ENCODE results near the gene CD200.

DNA sequence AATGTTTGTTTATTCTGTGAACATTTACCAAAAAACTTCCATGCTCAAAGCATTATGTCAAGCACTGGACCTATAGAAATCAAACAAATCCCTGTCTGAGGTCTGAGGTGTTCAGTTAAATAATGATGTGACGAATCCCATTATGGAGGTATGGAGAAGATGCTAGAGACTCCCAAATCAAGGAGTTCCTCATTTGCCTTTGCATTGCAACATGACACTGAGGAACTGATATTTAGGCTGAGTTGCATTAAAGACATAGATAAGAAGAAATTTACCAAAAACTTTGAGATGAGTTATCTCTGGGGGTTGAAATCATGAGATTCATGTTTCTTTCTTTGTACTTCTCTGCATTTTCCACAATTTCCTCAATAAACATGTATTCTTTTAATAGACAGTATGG lies 16.0 kb downstream of the CD200 start:
- TF ChIP-seq MAX (IDR thresholded peaks at IDR 0.05; ENCODE audit: low read depth, low read length): no peak
- TF ChIP-seq, protein P1, sequence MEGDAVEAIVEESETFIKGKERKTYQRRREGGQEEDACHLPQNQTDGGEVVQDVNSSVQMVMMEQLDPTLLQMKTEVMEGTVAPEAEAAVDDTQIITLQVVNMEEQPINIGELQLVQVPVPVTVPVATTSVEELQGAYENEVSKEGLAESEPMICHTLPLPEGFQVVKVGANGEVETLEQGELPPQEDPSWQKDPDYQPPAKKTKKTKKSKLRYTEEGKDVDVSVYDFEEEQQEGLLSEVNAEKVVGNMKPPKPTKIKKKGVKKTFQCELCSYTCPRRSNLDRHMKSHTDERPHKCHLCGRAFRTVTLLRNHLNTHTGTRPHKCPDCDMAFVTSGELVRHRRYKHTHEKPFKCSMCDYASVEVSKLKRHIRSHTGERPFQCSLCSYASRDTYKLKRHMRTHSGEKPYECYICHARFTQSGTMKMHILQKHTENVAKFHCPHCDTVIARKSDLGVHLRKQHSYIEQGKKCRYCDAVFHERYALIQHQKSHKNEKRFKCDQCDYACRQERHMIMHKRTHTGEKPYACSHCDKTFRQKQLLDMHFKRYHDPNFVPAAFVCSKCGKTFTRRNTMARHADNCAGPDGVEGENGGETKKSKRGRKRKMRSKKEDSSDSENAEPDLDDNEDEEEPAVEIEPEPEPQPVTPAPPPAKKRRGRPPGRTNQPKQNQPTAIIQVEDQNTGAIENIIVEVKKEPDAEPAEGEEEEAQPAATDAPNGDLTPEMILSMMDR (IDR thresholded peaks at IDR 0.05 in 2 of 3, conservative IDR thresholded peaks at IDR 0.05 in 1 of 3; ENCODE audit: control insufficient read depth in 2 of 3, extremely low read depth in 1 of 3, insufficient read depth in 1 of 3, low read depth in 3 of 3, low read length in 3 of 3): no peak

All from GM12878 (cell line).